ENCODE data around the gene AKAIN1. TPM values are rescaled to one million over a fixed set of nuclear protein-coding genes. Genes with fewer than 3 reads are reported as not detected.

AKAIN1 gene
- total and polyA plus RNA-seq, 4 donors, result not detected

- Histone ChIP-seq H3K9me3 (ENCODE audit: control insufficient read depth, low read length) (peaks cover 6% of the 10 kb centered on the region), H3K36me3 (ENCODE audit: control insufficient read depth in 1 of 2, insufficient read depth in 2 of 2, low read length in 1 of 2) (no peaks in the 10 kb centered on the region), H3K27me3 (ENCODE audit: control insufficient read depth in 1 of 2, insufficient read depth in 2 of 2, low read length in 1 of 2) (no peaks in the 10 kb centered on the region), H3K4me1 (ENCODE audit: control insufficient read depth in 1 of 2, insufficient read depth in 2 of 2, low read length in 2 of 2) (no peaks in the 10 kb centered on the region), H3K4me3 (ENCODE audit: low read length in 2 of 2) (no peak overlapping the region), H3K27ac (ENCODE audit: low read depth in 1 of 2, low read length in 2 of 2) (no peak overlapping the region)
- ATAC-seq (ENCODE audit: low FRiP score), result no peak
- intact Hi-C loops (cut with DNase I), result no loop called here
- 75 to 81% methylated on average over 2 of the region's 2 CpGs for WGBS, 2 donors
- no peak for DNase-seq
Observed at GRCh38 chr18:5122272-5122671, 74.8 kb downstream of the AKAIN1 start.

GRCh38 chr18:5110266-5110665 is 86.8 kb downstream of the AKAIN1 start:
- ATAC-seq (ENCODE audit: low FRiP score), result no peak
- no peaks in the 10 kb centered on the region for H3K9me3 ChIP-seq (ENCODE audit: control insufficient read depth, low read length)
- H3K27ac ChIP-seq (ENCODE audit: low read depth in 1 of 2, low read length in 2 of 2), result no peak overlapping the region
- DNase-seq, result no peak
- intact Hi-C loops (cut with DNase I), result no loop called here
- no peaks in the 10 kb centered on the region for H3K36me3 ChIP-seq (ENCODE audit: control insufficient read depth in 1 of 2, insufficient read depth in 2 of 2, low read length in 1 of 2)
- no peak overlapping the region for H3K4me3 ChIP-seq (ENCODE audit: low read length in 2 of 2)
- no peaks in the 10 kb centered on the region for H3K4me1 ChIP-seq (ENCODE audit: control insufficient read depth in 1 of 2, insufficient read depth in 2 of 2, low read length in 2 of 2)
- H3K27me3 ChIP-seq (ENCODE audit: control insufficient read depth in 1 of 2, insufficient read depth in 2 of 2, low read length in 1 of 2), result no peaks in the 10 kb centered on the region

GRCh38 chr18:5107988-5108387 is 89.1 kb downstream of the AKAIN1 start:
- Histone ChIP-seq H3K4me1 (ENCODE audit: control insufficient read depth in 1 of 2, insufficient read depth in 2 of 2, low read length in 2 of 2) (no peaks in the 10 kb centered on the region), H3K27ac (ENCODE audit: low read depth in 1 of 2, low read length in 2 of 2) (no peak overlapping the region), H3K27me3 (ENCODE audit: control insufficient read depth in 1 of 2, insufficient read depth in 2 of 2, low read length in 1 of 2) (no peaks in the 10 kb centered on the region), H3K9me3 (ENCODE audit: control insufficient read depth, low read length) (no peaks in the 10 kb centered on the region), H3K4me3 (ENCODE audit: low read length in 2 of 2) (no peak overlapping the region), H3K36me3 (ENCODE audit: control insufficient read depth in 1 of 2, insufficient read depth in 2 of 2, low read length in 1 of 2) (no peaks in the 10 kb centered on the region)
- intact Hi-C loops (cut with DNase I), result no loop called here
- WGBS, 2 donors, result 8% methylated on average over 2 of the region's 2 CpGs
- no peak for ATAC-seq (ENCODE audit: low FRiP score)
- DNase-seq, result no peak

GRCh38 chr18:5106730-5107129 is 90.3 kb downstream of the AKAIN1 start:
- H3K27me3 ChIP-seq (ENCODE audit: control insufficient read depth in 1 of 2, insufficient read depth in 2 of 2, low read length in 1 of 2), result no peaks in the 10 kb centered on the region
- no peaks in the 10 kb centered on the region for H3K9me3 ChIP-seq (ENCODE audit: control insufficient read depth, low read length)
- 41 to 53% methylated on average over 1 of the region's 1 CpG for WGBS, 2 donors
- H3K36me3 ChIP-seq (ENCODE audit: control insufficient read depth in 1 of 2, insufficient read depth in 2 of 2, low read length in 1 of 2), result no peaks in the 10 kb centered on the region
- no peak for DNase-seq
- H3K4me1 ChIP-seq (ENCODE audit: control insufficient read depth in 1 of 2, insufficient read depth in 2 of 2, low read length in 2 of 2), result no peaks in the 10 kb centered on the region
- intact Hi-C loops (cut with DNase I), result no loop called here
- H3K27ac ChIP-seq (ENCODE audit: low read depth in 1 of 2, low read length in 2 of 2), result no peak overlapping the region
- H3K4me3 ChIP-seq (ENCODE audit: low read length in 2 of 2), result no peak overlapping the region
- no peak for ATAC-seq (ENCODE audit: low FRiP score)

- Histone ChIP-seq H3K27ac (ENCODE audit: low read depth in 1 of 2, low read length in 2 of 2) (no peak overlapping the region), H3K4me3 (ENCODE audit: low read length in 2 of 2) (no peak overlapping the region), H3K4me1 (ENCODE audit: control insufficient read depth in 1 of 2, insufficient read depth in 2 of 2, low read length in 2 of 2) (no peaks in the 10 kb centered on the region), H3K36me3 (ENCODE audit: control insufficient read depth in 1 of 2, insufficient read depth in 2 of 2, low read length in 1 of 2) (no peaks in the 10 kb centered on the region), H3K9me3 (ENCODE audit: control insufficient read depth, low read length) (no peaks in the 10 kb centered on the region), H3K27me3 (ENCODE audit: control insufficient read depth in 1 of 2, insufficient read depth in 2 of 2, low read length in 1 of 2) (no peaks in the 10 kb centered on the region)
- DNase-seq, result no peak
- ATAC-seq (ENCODE audit: low FRiP score), result no peak
- 66 to 75% methylated on average over 3 of the region's 3 CpGs for WGBS, 2 donors
- intact Hi-C loops (cut with DNase I), result no loop called here
Observed at GRCh38 chr18:5104246-5104645, 92.8 kb downstream of the AKAIN1 start.

GRCh38 chr18:5103693-5104092 is 93.4 kb downstream of the AKAIN1 start:
- Histone ChIP-seq H3K9me3 (ENCODE audit: control insufficient read depth, low read length) (no peaks in the 10 kb centered on the region), H3K36me3 (ENCODE audit: control insufficient read depth in 1 of 2, insufficient read depth in 2 of 2, low read length in 1 of 2) (no peaks in the 10 kb centered on the region), H3K4me1 (ENCODE audit: control insufficient read depth in 1 of 2, insufficient read depth in 2 of 2, low read length in 2 of 2) (no peaks in the 10 kb centered on the region), H3K27ac (ENCODE audit: low read depth in 1 of 2, low read length in 2 of 2) (no peak overlapping the region), H3K4me3 (ENCODE audit: low read length in 2 of 2) (no peak overlapping the region), H3K27me3 (ENCODE audit: control insufficient read depth in 1 of 2, insufficient read depth in 2 of 2, low read length in 1 of 2) (no peaks in the 10 kb centered on the region)
- ATAC-seq (ENCODE audit: low FRiP score) (no peak), DNase-seq (no peak)
- intact Hi-C loops (cut with DNase I), result no loop called here
- 28 to 38% methylated on average over 2 of the region's 2 CpGs for WGBS, 2 donors

GRCh38 chr18:5103286-5103685 is 93.8 kb downstream of the AKAIN1 start:
- H3K27ac ChIP-seq (ENCODE audit: low read depth in 1 of 2, low read length in 2 of 2), result no peak overlapping the region
- no peaks in the 10 kb centered on the region for H3K36me3 ChIP-seq (ENCODE audit: control insufficient read depth in 1 of 2, insufficient read depth in 2 of 2, low read length in 1 of 2)
- ATAC-seq (ENCODE audit: low FRiP score) (no peak), DNase-seq (no peak)
- intact Hi-C loops (cut with DNase I), result no loop called here
- WGBS, 2 donors, result 78 to 85% methylated on average over 1 of the region's 1 CpG
- no peaks in the 10 kb centered on the region for H3K4me1 ChIP-seq (ENCODE audit: control insufficient read depth in 1 of 2, insufficient read depth in 2 of 2, low read length in 2 of 2)
- H3K27me3 ChIP-seq (ENCODE audit: control insufficient read depth in 1 of 2, insufficient read depth in 2 of 2, low read length in 1 of 2), result no peaks in the 10 kb centered on the region
- H3K9me3 ChIP-seq (ENCODE audit: control insufficient read depth, low read length), result no peaks in the 10 kb centered on the region
- H3K4me3 ChIP-seq (ENCODE audit: low read length in 2 of 2), result no peak overlapping the region

- H3K4me3 ChIP-seq (ENCODE audit: low read length in 2 of 2), result no peak overlapping the region
- DNase-seq (no peak), ATAC-seq (ENCODE audit: low FRiP score) (no peak)
- H3K9me3 ChIP-seq (ENCODE audit: control insufficient read depth, low read length), result no peaks in the 10 kb centered on the region
- intact Hi-C loops (cut with DNase I), result loop anchor here in 1 of 2 donors (10.0 kb wide), 1 partner anchor 1162 kb away; no protein-coding TSS in a partner anchor
- H3K27ac ChIP-seq (ENCODE audit: low read depth in 1 of 2, low read length in 2 of 2), result no peak overlapping the region
- H3K4me1 ChIP-seq (ENCODE audit: control insufficient read depth in 1 of 2, insufficient read depth in 2 of 2, low read length in 2 of 2), result no peaks in the 10 kb centered on the region
- no peaks in the 10 kb centered on the region for H3K36me3 ChIP-seq (ENCODE audit: control insufficient read depth in 1 of 2, insufficient read depth in 2 of 2, low read length in 1 of 2)
- WGBS, 2 donors, result 49 to 50% methylated on average over 4 of the region's 4 CpGs
- H3K27me3 ChIP-seq (ENCODE audit: control insufficient read depth in 1 of 2, insufficient read depth in 2 of 2, low read length in 1 of 2), result no peaks in the 10 kb centered on the region
Observed at GRCh38 chr18:5097116-5097703, 99.8 kb downstream of the AKAIN1 start.

- Histone ChIP-seq H3K4me1 (ENCODE audit: control insufficient read depth in 1 of 2, insufficient read depth in 2 of 2, low read length in 2 of 2) (no peaks in the 10 kb centered on the region), H3K36me3 (ENCODE audit: control insufficient read depth in 1 of 2, insufficient read depth in 2 of 2, low read length in 1 of 2) (no peaks in the 10 kb centered on the region), H3K27ac (ENCODE audit: low read depth in 1 of 2, low read length in 2 of 2) (no peak overlapping the region), H3K9me3 (ENCODE audit: control insufficient read depth, low read length) (peaks cover 2% of the 10 kb centered on the region), H3K27me3 (ENCODE audit: control insufficient read depth in 1 of 2, insufficient read depth in 2 of 2, low read length in 1 of 2) (no peaks in the 10 kb centered on the region), H3K4me3 (ENCODE audit: low read length in 2 of 2) (no peak overlapping the region)
- ATAC-seq (ENCODE audit: low FRiP score), result no peak
- intact Hi-C loops (cut with DNase I), result loop anchor here in 1 of 2 donors (10.0 kb wide), 1 partner anchor 1160 kb away; no protein-coding TSS in a partner anchor
- DNase-seq, result no peak
- 83 to 91% methylated on average over 3 of the region's 3 CpGs for WGBS, 2 donors
Observed at GRCh38 chr18:5095239-5095638, 101.8 kb downstream of the AKAIN1 start.

Measured in aorta (tissue), 5 donors.